ENCODE data around the gene ADAMTS12. TPM values are rescaled to one million over a fixed set of nuclear protein-coding genes. Genes with fewer than 3 reads are reported as not detected.

ADAMTS12 gene
- total and polyA plus RNA-seq, 2 experiments from 2014 or later: 9.1 to 17.1 TPM

- TF ChIP-seq, protein P1, sequence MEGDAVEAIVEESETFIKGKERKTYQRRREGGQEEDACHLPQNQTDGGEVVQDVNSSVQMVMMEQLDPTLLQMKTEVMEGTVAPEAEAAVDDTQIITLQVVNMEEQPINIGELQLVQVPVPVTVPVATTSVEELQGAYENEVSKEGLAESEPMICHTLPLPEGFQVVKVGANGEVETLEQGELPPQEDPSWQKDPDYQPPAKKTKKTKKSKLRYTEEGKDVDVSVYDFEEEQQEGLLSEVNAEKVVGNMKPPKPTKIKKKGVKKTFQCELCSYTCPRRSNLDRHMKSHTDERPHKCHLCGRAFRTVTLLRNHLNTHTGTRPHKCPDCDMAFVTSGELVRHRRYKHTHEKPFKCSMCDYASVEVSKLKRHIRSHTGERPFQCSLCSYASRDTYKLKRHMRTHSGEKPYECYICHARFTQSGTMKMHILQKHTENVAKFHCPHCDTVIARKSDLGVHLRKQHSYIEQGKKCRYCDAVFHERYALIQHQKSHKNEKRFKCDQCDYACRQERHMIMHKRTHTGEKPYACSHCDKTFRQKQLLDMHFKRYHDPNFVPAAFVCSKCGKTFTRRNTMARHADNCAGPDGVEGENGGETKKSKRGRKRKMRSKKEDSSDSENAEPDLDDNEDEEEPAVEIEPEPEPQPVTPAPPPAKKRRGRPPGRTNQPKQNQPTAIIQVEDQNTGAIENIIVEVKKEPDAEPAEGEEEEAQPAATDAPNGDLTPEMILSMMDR (conservative IDR thresholded peaks at IDR 0.05; ENCODE audit: low read depth in 2 of 2): no peak
- TF ChIP-seq EZH2 (IDR thresholded peaks at IDR 0.05; ENCODE audit: low read depth, unreplicated experiment) (no peak), POLR2AphosphoS5 (IDR thresholded peaks at IDR 0.05; ENCODE audit: low read depth) (no peak), ZNF114 (CRISPR knock-in tag; IDR thresholded peaks at IDR 0.05) (no peak), NANOG (IDR thresholded peaks at IDR 0.05; ENCODE audit: borderline replicate concordance) (no peak), ZNF462 (CRISPR knock-in tag; IDR thresholded peaks at IDR 0.05) (no peak), STAT1 (IDR thresholded peaks at IDR 0.05; ENCODE audit: unreplicated experiment) (no peak), ZNF331 (CRISPR knock-in tag; IDR thresholded peaks at IDR 0.05; ENCODE audit: low read depth) (no peak), JUNB (IDR thresholded peaks at IDR 0.05; ENCODE audit: unreplicated experiment) (no peak), ETS1 (IDR thresholded peaks at IDR 0.05) (no peak), REST (IDR thresholded peaks at IDR 0.05; ENCODE audit: unreplicated experiment) (no peak), CREB1 (CRISPR knock-in tag; IDR thresholded peaks at IDR 0.05; ENCODE audit: low read depth) (no peak), EZH2phosphoT487 (IDR thresholded peaks at IDR 0.05; ENCODE audit: unreplicated experiment) (no peak)
- Histone ChIP-seq H2AFZ (no peak overlapping the region), H3K27me3 (ENCODE audit: insufficient read depth) (no peaks in the 10 kb centered on the region), H3K27ac (ENCODE audit: low read depth) (no peak overlapping the region), H3K9me2 (ENCODE audit: insufficient read depth) (no peaks in the 10 kb centered on the region), H3K4me3 (no peak overlapping the region), H3K4me2 (no peak overlapping the region), H3K36me3 (ENCODE audit: insufficient read depth) (no peaks in the 10 kb centered on the region), H3F3A (replicated peaks; ENCODE audit: low read depth) (no peaks in the 10 kb centered on the region), H3K79me2 (replicated peaks; ENCODE audit: insufficient read depth) (0 out of 2 replicates have a peak, but pooled peaks cover 9% of the 10 kb centered on the region), H4K20me1 (replicated peaks; ENCODE audit: insufficient read depth) (no peaks in the 10 kb centered on the region), H3K4me1 (ENCODE audit: insufficient read depth) (peaks cover 5% of the 10 kb centered on the region; the same call in 1 of the 2 replicates)
- peaks cover 13% of the 10 kb centered on the region for H3K4me1 Mint-ChIP-seq
- DNase-seq (ENCODE audit: low spot score): no peak
- H3K27me3 Mint-ChIP-seq (ENCODE audit: insufficient read depth, low read depth, poor library complexity): peaks cover 2% of the 10 kb centered on the region
- no peak overlapping the region for H3K4me3 Mint-ChIP-seq
- ATAC-seq: peak; percentile 56; the same call in 2 of the 3 replicates
- no peaks in the 10 kb centered on the region for H3K9me3 Mint-ChIP-seq
- H3K36me3 Mint-ChIP-seq (ENCODE audit: low read depth): no peaks in the 10 kb centered on the region
- H3K27ac Mint-ChIP-seq: no peak overlapping the region
These were observed 96.3 kb downstream of the ADAMTS12 start for GRCh38 chr5:33795496-33795895.

All from GM23338 (cell line).